WTC11 (cell line): ENCODE measurements around the gene NFATC2. TPM values are rescaled to one million over a fixed set of nuclear protein-coding genes. Genes with fewer than 3 reads are reported as not detected.

Source experiments
- ATAC-seq: fragments of 200-7000 bp; cut with Tn5 transposase; 2 replicates; pipeline ENCODE4 v1.10.0; 2021; ENCODE audit warnings: mild to moderate bottlenecking, moderate library complexity
- CTCF ChIA-PET: fragments of 300-600 bp; sonication (Branson Sonifier 250); formaldehyde crosslinking; loops from one replicate; lab custom pipeline; 2021; ENCODE audit warnings: antibody characterized with exemption; lab: Charles Lee
- POLR2A ChIA-PET: fragments of 350-600 bp; sonication (Branson Sonifier 250); formaldehyde crosslinking; loops from one replicate; lab custom pipeline; 2021; ENCODE audit warnings: antibody characterized with exemption; lab: Charles Lee
- DNase-seq: peaks from one replicate; pipeline ENCODE4 v3.0.0; 2021; ENCODE audit warnings: low spot score
- H3K27ac Mint-ChIP-seq: 2 replicates; pipeline ENCODE4 v1.8.0; 2021; ENCODE audit warnings: mixed read lengths
- H3K27me3 Mint-ChIP-seq: 2 replicates; pipeline ENCODE4 v1.8.0; 2021; ENCODE audit warnings: low read depth, mild to moderate bottlenecking, moderate library complexity, mixed read lengths
- H3K36me3 Mint-ChIP-seq: 2 replicates; pipeline ENCODE4 v1.8.0; 2021; ENCODE audit warnings: mixed read lengths
- H3K4me1 Mint-ChIP-seq: 2 replicates; pipeline ENCODE4 v1.8.0; 2022; ENCODE audit warnings: mixed read lengths
- H3K4me3 Mint-ChIP-seq: 2 replicates; pipeline ENCODE4 v1.8.0; 2021; ENCODE audit warnings: mild to moderate bottlenecking, moderate library complexity, mixed read lengths
- H3K9me3 Mint-ChIP-seq: 2 replicates; pipeline ENCODE4 v1.8.0; 2021; ENCODE audit warnings: mixed read lengths
- ESRRA ChIP-seq: sonication (generic); formaldehyde crosslinking; IDR thresholded peaks from 2 replicates; pipeline ENCODE4 v1.8.1; 2022; ENCODE audit warnings: mild to moderate bottlenecking, missing genetic modification reagents, borderline replicate concordance
- ETV6 ChIP-seq: sonication (generic); formaldehyde crosslinking; IDR thresholded peaks from 2 replicates; pipeline ENCODE4 v1.8.1; 2022; ENCODE audit warnings: mild to moderate bottlenecking, missing genetic modification reagents
- NFATC4 ChIP-seq: fragments of 250-450 bp; sonication (Bioruptor Pico); IDR thresholded peaks from 2 replicates; pipeline ENCODE4 v1.9.0; 2021; ENCODE audit warnings: mild to moderate bottlenecking
- OVOL2 ChIP-seq: fragments of 250-450 bp; sonication (Bioruptor Pico); IDR thresholded peaks from 2 replicates; pipeline ENCODE4 v1.9.0; 2021; ENCODE audit warnings: mild to moderate bottlenecking, borderline replicate concordance
- RORB ChIP-seq: fragments of 250-450 bp; sonication (Bioruptor Pico); IDR thresholded peaks from 2 replicates; pipeline ENCODE4 v1.9.0; 2021; ENCODE audit warnings: mild to moderate bottlenecking
- SMAD3 ChIP-seq: sonication (generic); formaldehyde crosslinking; IDR thresholded peaks from 2 replicates; pipeline ENCODE4 v1.8.0; 2022; ENCODE audit warnings: missing genetic modification reagents, mild to moderate bottlenecking, borderline replicate concordance
- SOX15 ChIP-seq: fragments of 250-450 bp; sonication (Bioruptor Pico); IDR thresholded peaks from 2 replicates; pipeline ENCODE4 v1.9.0; 2021; ENCODE audit warnings: mild to moderate bottlenecking
- SP1 ChIP-seq: sonication (generic); formaldehyde crosslinking; conservative IDR thresholded peaks from 2 replicates; pipeline ENCODE4 v1.8.1; 2022; ENCODE audit warnings: missing genetic modification reagents
- TCF7 ChIP-seq: sonication (generic); formaldehyde crosslinking; IDR thresholded peaks from 2 replicates; pipeline ENCODE4 v1.8.0; 2022; ENCODE audit warnings: mild to moderate bottlenecking, low read depth, missing genetic modification reagents, moderate library complexity
- TEAD4 ChIP-seq: sonication (generic); formaldehyde crosslinking; IDR thresholded peaks from 2 replicates; pipeline ENCODE4 v1.8.0; 2022; ENCODE audit warnings: mild to moderate bottlenecking, missing genetic modification reagents
- TP53 ChIP-seq: sonication (generic); formaldehyde crosslinking; IDR thresholded peaks from 2 replicates; pipeline ENCODE4 v1.8.1; 2023; ENCODE audit warnings: mild to moderate bottlenecking, missing genetic modification reagents
- ZNF121 ChIP-seq: sonication (generic); formaldehyde crosslinking; IDR thresholded peaks from 2 replicates; pipeline ENCODE4 v1.8.0; 2023; ENCODE audit warnings: missing genetic modification reagents
- ZNF396 ChIP-seq: fragments of 250-450 bp; sonication (Bioruptor Pico); IDR thresholded peaks from 2 replicates; pipeline ENCODE4 v1.8.0; 2021; ENCODE audit warnings: mild to moderate bottlenecking, moderate library complexity, borderline replicate concordance
- ZNF416 ChIP-seq: fragments of 250-450 bp; sonication (Bioruptor Pico); IDR thresholded peaks from 2 replicates; pipeline ENCODE4 v1.9.0; 2021; ENCODE audit warnings: mild to moderate bottlenecking, inconsistent platforms
- total RNA-seq: library from RNA; stranded (reverse); gene quantifications from 3 replicates; pipeline ENCODE4 v1.2.3, GENCODE V29; 2021
- TF ChIP-seq, protein P1 (sequence below): sonication (generic); formaldehyde crosslinking; IDR thresholded peaks from 2 replicates; pipeline ENCODE4 v1.8.1; 2023; ENCODE audit warnings: mild to moderate bottlenecking, missing genetic modification reagents
- TF ChIP-seq, protein P2 (sequence below): sonication (generic); formaldehyde crosslinking; IDR thresholded peaks from 2 replicates; pipeline ENCODE4 v1.8.1; 2022; ENCODE audit warnings: low read depth, mild to moderate bottlenecking, moderate library complexity, missing genetic modification reagents, borderline replicate concordance
- TF ChIP-seq, protein P3 (sequence below): sonication (generic); formaldehyde crosslinking; IDR thresholded peaks from 2 replicates; pipeline ENCODE4 v1.8.0; 2022; ENCODE audit warnings: mild to moderate bottlenecking, missing genetic modification reagents
- TF ChIP-seq, protein P4 (sequence below): sonication (generic); formaldehyde crosslinking; IDR thresholded peaks from 2 replicates; pipeline ENCODE4 v1.8.0; 2022; ENCODE audit warnings: mild to moderate bottlenecking, missing genetic modification reagents
- TF ChIP-seq, protein P5 (sequence below): fragments of 250-450 bp; sonication (Bioruptor Pico); IDR thresholded peaks from 2 replicates; pipeline ENCODE4 v1.9.0; 2021; ENCODE audit warnings: mild to moderate bottlenecking
- TF ChIP-seq, protein P6 (sequence below): sonication (generic); formaldehyde crosslinking; conservative IDR thresholded peaks from 2 replicates; pipeline ENCODE4 v1.8.1; 2022; ENCODE audit warnings: mild to moderate bottlenecking, missing genetic modification reagents

The NFATC2 gene
- total RNA-seq, 1 experiment from 2014 or later = 1.7 TPM

DNA sequence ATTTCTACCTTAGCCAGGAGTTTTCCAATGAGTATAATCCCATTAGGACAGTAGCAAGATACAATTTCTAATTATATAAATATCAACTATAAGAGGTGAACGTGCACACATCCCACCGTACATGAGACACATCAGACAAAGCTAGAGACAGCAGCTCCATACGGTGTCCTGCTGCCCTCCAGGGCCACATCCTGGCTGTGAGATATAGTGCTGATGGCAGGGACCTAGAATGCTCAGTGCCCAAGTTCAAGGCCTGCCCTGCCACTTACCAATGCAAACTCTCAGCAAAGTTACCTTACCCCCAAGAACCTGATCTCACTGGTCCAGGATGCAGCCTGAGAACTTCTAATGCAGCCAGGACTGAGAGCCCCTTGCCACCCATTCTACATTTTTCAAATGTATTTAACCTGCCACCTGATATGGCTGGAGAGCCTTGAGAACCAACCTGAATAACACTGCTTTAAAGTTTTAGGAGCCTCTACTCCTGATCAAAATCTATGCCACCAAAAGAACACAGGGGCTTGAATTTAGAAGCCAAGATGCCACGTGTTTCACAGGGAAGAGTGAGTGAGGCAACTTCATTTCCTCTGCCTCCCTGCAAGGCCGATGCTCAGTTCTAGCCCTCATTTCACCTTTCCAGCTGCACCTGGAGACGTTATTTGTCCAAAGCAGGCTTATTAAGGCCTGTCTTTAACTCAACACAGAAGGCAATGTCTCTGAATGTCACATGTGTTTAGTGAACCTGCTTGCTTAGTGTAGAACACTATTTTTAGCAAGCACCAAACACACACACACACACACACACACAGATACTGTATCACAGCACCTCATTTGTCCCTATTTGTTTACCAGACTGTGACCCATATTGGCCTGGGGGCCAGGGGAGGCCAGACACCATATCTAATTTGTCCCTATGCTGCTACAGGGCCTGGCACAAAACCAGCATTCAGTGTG is 6.1 kb downstream of the NFATC2 start:
- ChIA-PET CTCF (no interaction called here), POLR2A (no interaction called here)
- TF ChIP-seq, protein P1, sequence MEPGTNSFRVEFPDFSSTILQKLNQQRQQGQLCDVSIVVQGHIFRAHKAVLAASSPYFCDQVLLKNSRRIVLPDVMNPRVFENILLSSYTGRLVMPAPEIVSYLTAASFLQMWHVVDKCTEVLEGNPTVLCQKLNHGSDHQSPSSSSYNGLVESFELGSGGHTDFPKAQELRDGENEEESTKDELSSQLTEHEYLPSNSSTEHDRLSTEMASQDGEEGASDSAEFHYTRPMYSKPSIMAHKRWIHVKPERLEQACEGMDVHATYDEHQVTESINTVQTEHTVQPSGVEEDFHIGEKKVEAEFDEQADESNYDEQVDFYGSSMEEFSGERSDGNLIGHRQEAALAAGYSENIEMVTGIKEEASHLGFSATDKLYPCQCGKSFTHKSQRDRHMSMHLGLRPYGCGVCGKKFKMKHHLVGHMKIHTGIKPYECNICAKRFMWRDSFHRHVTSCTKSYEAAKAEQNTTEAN (CRISPR knock-in tag) = no peak
- TF ChIP-seq SP1 (CRISPR knock-in tag) (no peak), NFATC4 (no peak), ZNF416 (no peak), ETV6 (CRISPR knock-in tag) (no peak), OVOL2 (CRISPR knock-in tag) (no peak), RORB (no peak), TEAD4 (CRISPR knock-in tag) (no peak), ESRRA (CRISPR knock-in tag) (no peak), TCF7 (CRISPR knock-in tag) (no peak), SMAD3 (CRISPR knock-in tag) (no peak), ZNF121 (no peak)
- TF ChIP-seq, protein P2, sequence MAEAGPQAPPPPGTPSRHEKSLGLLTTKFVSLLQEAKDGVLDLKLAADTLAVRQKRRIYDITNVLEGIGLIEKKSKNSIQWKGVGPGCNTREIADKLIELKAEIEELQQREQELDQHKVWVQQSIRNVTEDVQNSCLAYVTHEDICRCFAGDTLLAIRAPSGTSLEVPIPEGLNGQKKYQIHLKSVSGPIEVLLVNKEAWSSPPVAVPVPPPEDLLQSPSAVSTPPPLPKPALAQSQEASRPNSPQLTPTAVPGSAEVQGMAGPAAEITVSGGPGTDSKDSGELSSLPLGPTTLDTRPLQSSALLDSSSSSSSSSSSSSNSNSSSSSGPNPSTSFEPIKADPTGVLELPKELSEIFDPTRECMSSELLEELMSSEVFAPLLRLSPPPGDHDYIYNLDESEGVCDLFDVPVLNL (CRISPR knock-in tag) = no peak
- TF ChIP-seq, protein P3, sequence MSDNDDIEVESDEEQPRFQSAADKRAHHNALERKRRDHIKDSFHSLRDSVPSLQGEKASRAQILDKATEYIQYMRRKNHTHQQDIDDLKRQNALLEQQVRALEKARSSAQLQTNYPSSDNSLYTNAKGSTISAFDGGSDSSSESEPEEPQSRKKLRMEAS (CRISPR knock-in tag) = no peak
- Mint-ChIP-seq H3K4me1 (peaks cover 4% of the 10 kb centered on the region), H3K27me3 (no peaks in the 10 kb centered on the region; the same call in 1 of the 2 replicates), H3K4me3 (no peak overlapping the region), H3K9me3 (no peaks in the 10 kb centered on the region), H3K36me3 (no peaks in the 10 kb centered on the region), H3K27ac (no peak overlapping the region)
- DNase-seq (no peak), ATAC-seq (no peak)

DNA sequence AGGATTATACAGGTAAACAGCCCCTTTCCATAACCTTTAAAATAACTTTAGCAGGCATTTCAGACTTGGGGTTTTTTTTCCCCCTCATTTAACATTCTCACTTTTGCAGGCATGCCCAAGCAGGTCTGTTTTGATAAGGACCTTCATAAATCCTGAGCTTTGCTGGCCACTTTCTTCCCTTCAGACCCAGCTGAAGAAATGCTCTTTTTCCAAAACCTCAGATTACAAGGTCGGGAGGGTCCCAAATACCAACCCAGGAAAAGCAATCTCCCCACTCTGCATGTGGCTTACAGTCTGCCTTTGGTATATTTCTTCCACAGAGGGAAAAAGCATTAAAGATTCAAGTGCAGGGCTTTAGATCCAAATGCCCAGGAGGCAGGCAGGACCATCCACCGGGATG is 6.8 kb downstream of the NFATC2 start:
- DNase-seq = no peak
- H3K27me3 Mint-ChIP-seq = no peaks in the 10 kb centered on the region
- CTCF ChIA-PET = no interaction called here

More for the DNA sequence above, 6.8 kb downstream of the NFATC2 start:
- TF ChIP-seq, protein P4, sequence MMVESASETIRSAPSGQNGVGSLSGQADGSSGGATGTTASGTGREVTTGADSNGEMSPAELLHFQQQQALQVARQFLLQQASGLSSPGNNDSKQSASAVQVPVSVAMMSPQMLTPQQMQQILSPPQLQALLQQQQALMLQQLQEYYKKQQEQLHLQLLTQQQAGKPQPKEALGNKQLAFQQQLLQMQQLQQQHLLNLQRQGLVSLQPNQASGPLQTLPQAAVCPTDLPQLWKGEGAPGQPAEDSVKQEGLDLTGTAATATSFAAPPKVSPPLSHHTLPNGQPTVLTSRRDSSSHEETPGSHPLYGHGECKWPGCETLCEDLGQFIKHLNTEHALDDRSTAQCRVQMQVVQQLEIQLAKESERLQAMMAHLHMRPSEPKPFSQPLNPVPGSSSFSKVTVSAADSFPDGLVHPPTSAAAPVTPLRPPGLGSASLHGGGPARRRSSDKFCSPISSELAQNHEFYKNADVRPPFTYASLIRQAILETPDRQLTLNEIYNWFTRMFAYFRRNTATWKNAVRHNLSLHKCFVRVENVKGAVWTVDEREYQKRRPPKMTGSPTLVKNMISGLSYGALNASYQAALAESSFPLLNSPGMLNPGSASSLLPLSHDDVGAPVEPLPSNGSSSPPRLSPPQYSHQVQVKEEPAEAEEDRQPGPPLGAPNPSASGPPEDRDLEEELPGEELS (CRISPR knock-in tag) = no peak
- TF ChIP-seq, protein P5, sequence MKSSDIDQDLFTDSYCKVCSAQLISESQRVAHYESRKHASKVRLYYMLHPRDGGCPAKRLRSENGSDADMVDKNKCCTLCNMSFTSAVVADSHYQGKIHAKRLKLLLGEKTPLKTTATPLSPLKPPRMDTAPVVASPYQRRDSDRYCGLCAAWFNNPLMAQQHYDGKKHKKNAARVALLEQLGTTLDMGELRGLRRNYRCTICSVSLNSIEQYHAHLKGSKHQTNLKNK = no peak
- TF ChIP-seq TP53 (CRISPR knock-in tag) (no peak), ZNF396 (CRISPR knock-in tag) (no peak), SOX15 (no peak)
- TF ChIP-seq, protein P6, sequence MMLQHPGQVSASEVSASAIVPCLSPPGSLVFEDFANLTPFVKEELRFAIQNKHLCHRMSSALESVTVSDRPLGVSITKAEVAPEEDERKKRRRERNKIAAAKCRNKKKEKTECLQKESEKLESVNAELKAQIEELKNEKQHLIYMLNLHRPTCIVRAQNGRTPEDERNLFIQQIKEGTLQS (CRISPR knock-in tag) = no peak
- Mint-ChIP-seq H3K4me3 (no peak overlapping the region), H3K4me1 (no peaks in the 10 kb centered on the region), H3K36me3 (no peaks in the 10 kb centered on the region), H3K9me3 (no peaks in the 10 kb centered on the region), H3K27ac (no peak overlapping the region)
- ATAC-seq = no peak
- POLR2A ChIA-PET = no interaction called here
